Measurements from ENCODE around the gene QPRT. TPM values are rescaled to one million over a fixed set of nuclear protein-coding genes. Genes with fewer than 3 reads are reported as not detected.
"Not testable (repeated sequence)": the region's sequence is repeated elsewhere in the genome, so short reads cannot be mapped to it uniquely, and the experiment has no call there.

QPRT gene
- polyA plus RNA-seq, 1 of the 3 experiments (the other 2 are of a cell fraction), result 12.5 TPM

- Histone ChIP-seq H3K36me3 (replicated peaks in 1 of 2; ENCODE audit: control insufficient read depth in 1 of 2, insufficient read depth in 2 of 2, low read length in 1 of 2) (no peaks in the 10 kb centered on the region), H3K27me3 (ENCODE audit: insufficient read depth) (no peaks in the 10 kb centered on the region), H3K4me3 (ENCODE audit: low read depth in 2 of 2, low read length in 1 of 2) (no peak overlapping the region), H3K9me3 (no peaks in the 10 kb centered on the region), H3K79me2 (ENCODE audit: insufficient read depth) (no peaks in the 10 kb centered on the region), H3K9me2 (no peaks in the 10 kb centered on the region), H3K4me2 (no peak overlapping the region), H3K9ac (no peak overlapping the region), H4K20me1 (ENCODE audit: insufficient read depth) (no peaks in the 10 kb centered on the region), H3F3A (replicated peaks; ENCODE audit: insufficient read depth) (no peaks in the 10 kb centered on the region), H3K27ac (ENCODE audit: low read depth in 2 of 2, low read length in 1 of 2) (no peak overlapping the region), H2AFZ (ENCODE audit: low read depth) (no peak overlapping the region), H3K4me1 (ENCODE audit: control insufficient read depth in 1 of 2, insufficient read depth in 2 of 2, low read depth in 1 of 2, low read length in 1 of 2) (no peaks in the 10 kb centered on the region; a peak in 1 of 4 replicates)
- no peak for DNase-seq
- POLR2A ChIA-PET, result no interaction called here
- CTCF ChIA-PET, result interaction anchor here (4.6 kb wide), 1 partner anchor 26 kb away, joined by 33 read pairs; no protein-coding TSS in a partner anchor
- no peak for TF ChIP-seq TCF12 (IDR thresholded peaks at IDR 0.05)
- TF ChIP-seq EP300 (IDR thresholded peaks at IDR 0.05; ENCODE audit: borderline replicate concordance in 1 of 2, low read depth in 1 of 2, low read length in 1 of 2), result no peak
- TF ChIP-seq FOXJ3 (CRISPR knock-in tag; IDR thresholded peaks at IDR 0.05), result no peak
- no peak for TF ChIP-seq USF2 (IDR thresholded peaks at IDR 0.05; ENCODE audit: borderline replicate concordance, low read depth, low read length)
- TF ChIP-seq RFX5 (IDR thresholded peaks at IDR 0.05; ENCODE audit: low read length), result no peak
- no peak for TF ChIP-seq SMC3 (IDR thresholded peaks at IDR 0.05; ENCODE audit: low read depth, low read length)
- TF ChIP-seq RXRA (IDR thresholded peaks at IDR 0.05; ENCODE audit: borderline replicate concordance, low read depth), result no peak
- TF ChIP-seq TAF1 (IDR thresholded peaks at IDR 0.05; ENCODE audit: borderline replicate concordance, low read depth, low read length), result no peak
- no peak for TF ChIP-seq MEF2A (IDR thresholded peaks at IDR 0.05; ENCODE audit: borderline replicate concordance, low read depth)
- WGBS (ENCODE audit: low lambda C conversion rate), result 88% methylated on average over 13 of the region's 13 CpGs
These were observed 23.3 kb downstream of the QPRT start for GRCh38 chr16:29702269-29702668.

- no peak overlapping the region for H2AFZ ChIP-seq (ENCODE audit: low read depth)
- WGBS (ENCODE audit: low lambda C conversion rate), result 50% methylated on average over 2 of the region's 2 CpGs
- H3K4me3 ChIP-seq (ENCODE audit: low read depth in 2 of 2, low read length in 1 of 2), result no peak overlapping the region
- ChIA-PET CTCF (interaction anchor here (1.0 to 1.4 kb wide), 2 partner anchors 17 to 63 kb away, joined by 4 read pairs; no protein-coding TSS in a partner anchor), POLR2A (no interaction called here)
- no peaks in the 10 kb centered on the region for H3K36me3 ChIP-seq (replicated peaks in 1 of 2; ENCODE audit: control insufficient read depth in 1 of 2, insufficient read depth in 2 of 2, low read length in 1 of 2)
- no peaks in the 10 kb centered on the region for H3K27me3 ChIP-seq (ENCODE audit: insufficient read depth)
- peaks cover 0 to under 1% of the 10 kb centered on the region in 2 experiments; a peak in 1 of 4 replicates for H3K4me1 ChIP-seq (ENCODE audit: control insufficient read depth in 1 of 2, insufficient read depth in 2 of 2, low read depth in 1 of 2, low read length in 1 of 2)
- no peaks in the 10 kb centered on the region for H3K79me2 ChIP-seq (ENCODE audit: insufficient read depth)
- no peak overlapping the region for H3K27ac ChIP-seq (ENCODE audit: low read depth in 2 of 2, low read length in 1 of 2)
- H3F3A ChIP-seq (replicated peaks; ENCODE audit: insufficient read depth), result no peaks in the 10 kb centered on the region
- no peak overlapping the region for H3K9ac ChIP-seq
- H3K9me2 ChIP-seq, result no peaks in the 10 kb centered on the region
- DNase-seq, result no peak
- H3K4me2 ChIP-seq, result no peak overlapping the region
- no peaks in the 10 kb centered on the region for H3K9me3 ChIP-seq
- H4K20me1 ChIP-seq (ENCODE audit: insufficient read depth), result no peaks in the 10 kb centered on the region
- TF ChIP-seq RCOR1 (IDR thresholded peaks at IDR 0.05; ENCODE audit: low read length) (no peak), RAD21 (IDR thresholded peaks at IDR 0.05; ENCODE audit: low read length) (no peak), YY1 (IDR thresholded peaks at IDR 0.05; ENCODE audit: low read depth) (no peak), ZBTB33 (IDR thresholded peaks at IDR 0.05; ENCODE audit: borderline replicate concordance, low read depth) (no peak), ELF1 (IDR thresholded peaks at IDR 0.05) (no peak), REST (IDR thresholded peaks at IDR 0.05; ENCODE audit: low read depth, low read length) (no peak), NFIC (IDR thresholded peaks at IDR 0.05; ENCODE audit: borderline replicate concordance) (no peak), EZH2phosphoT487 (IDR thresholded peaks at IDR 0.05; ENCODE audit: borderline replicate concordance, low read depth) (no peak)
These were observed 26.1 kb downstream of the QPRT start for GRCh38 chr16:29705030-29705429.

GRCh38 chr16:29707160-29707559, 28.2 kb downstream of the QPRT start:
- POLR2A ChIA-PET, CTCF ChIA-PET: not testable (repeated sequence)
- 95% methylated on average over 1 of the region's 1 CpG for whole genome bisulfite sequencing (ENCODE audit: low lambda C conversion rate)

More at GRCh38 chr16:29707160-29707559, 28.2 kb downstream of the QPRT start:
- DNase-seq; H3K9ac ChIP-seq; H4K20me1 ChIP-seq (ENCODE audit: insufficient read depth); H3K4me2 ChIP-seq; H3F3A ChIP-seq (replicated peaks; ENCODE audit: insufficient read depth); H3K36me3 ChIP-seq (replicated peaks in 1 of 2; ENCODE audit: control insufficient read depth in 1 of 2, insufficient read depth in 2 of 2, low read length in 1 of 2); H3K27me3 ChIP-seq (ENCODE audit: insufficient read depth); H3K9me2 ChIP-seq; H3K4me3 ChIP-seq (ENCODE audit: low read depth in 2 of 2, low read length in 1 of 2); H3K27ac ChIP-seq (ENCODE audit: low read depth in 2 of 2, low read length in 1 of 2); H3K9me3 ChIP-seq; H3K4me1 ChIP-seq (ENCODE audit: control insufficient read depth in 1 of 2, insufficient read depth in 2 of 2, low read depth in 1 of 2, low read length in 1 of 2); H2AFZ ChIP-seq (ENCODE audit: low read depth); H3K79me2 ChIP-seq (ENCODE audit: insufficient read depth): not testable (repeated sequence)

All from SK-N-SH (cell line).